OCI-LY7 (cell line): Measurements from ENCODE around the gene REST.

Experiments used
- EZH2phosphoT487 ChIP-seq: fragments of 200-600 bp; sonication (generic); IDR thresholded peaks from 2 replicates; pipeline ENCODE4 v1.6.1; 2018; ENCODE audit warnings: low read depth, borderline replicate concordance, mild to moderate bottlenecking, mixed run types, antibody characterized with exemption, low read length, moderate library complexity, mixed read lengths
- TF ChIP-seq, protein P1 (sequence below): fragments of 200-600 bp; sonication (generic); conservative IDR thresholded peaks from 2 replicates; pipeline ENCODE4 v1.5.1; 2014; ENCODE audit warnings: mild to moderate bottlenecking, antibody characterized with exemption, low read length, moderate library complexity, mixed read lengths

DNA sequence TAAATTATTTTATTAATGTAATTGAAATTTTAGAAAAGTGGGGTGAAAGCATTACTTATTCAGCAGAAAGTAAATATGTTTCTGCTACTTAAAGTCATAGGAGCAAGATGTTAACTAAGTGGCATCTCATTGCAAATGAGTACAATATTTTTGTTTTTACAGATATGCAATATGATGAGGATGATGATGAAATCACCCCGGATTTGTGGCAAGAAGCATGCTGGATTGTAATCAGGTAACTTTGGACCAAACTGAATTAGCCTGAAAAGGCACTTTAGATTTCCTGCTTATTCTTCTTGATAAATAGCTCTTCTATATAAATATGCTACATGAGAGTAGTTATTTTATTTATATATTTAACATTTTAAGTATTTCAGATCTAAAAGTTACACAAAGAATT lies 78.5 kb downstream of the REST start:
- TF ChIP-seq, protein P1, sequence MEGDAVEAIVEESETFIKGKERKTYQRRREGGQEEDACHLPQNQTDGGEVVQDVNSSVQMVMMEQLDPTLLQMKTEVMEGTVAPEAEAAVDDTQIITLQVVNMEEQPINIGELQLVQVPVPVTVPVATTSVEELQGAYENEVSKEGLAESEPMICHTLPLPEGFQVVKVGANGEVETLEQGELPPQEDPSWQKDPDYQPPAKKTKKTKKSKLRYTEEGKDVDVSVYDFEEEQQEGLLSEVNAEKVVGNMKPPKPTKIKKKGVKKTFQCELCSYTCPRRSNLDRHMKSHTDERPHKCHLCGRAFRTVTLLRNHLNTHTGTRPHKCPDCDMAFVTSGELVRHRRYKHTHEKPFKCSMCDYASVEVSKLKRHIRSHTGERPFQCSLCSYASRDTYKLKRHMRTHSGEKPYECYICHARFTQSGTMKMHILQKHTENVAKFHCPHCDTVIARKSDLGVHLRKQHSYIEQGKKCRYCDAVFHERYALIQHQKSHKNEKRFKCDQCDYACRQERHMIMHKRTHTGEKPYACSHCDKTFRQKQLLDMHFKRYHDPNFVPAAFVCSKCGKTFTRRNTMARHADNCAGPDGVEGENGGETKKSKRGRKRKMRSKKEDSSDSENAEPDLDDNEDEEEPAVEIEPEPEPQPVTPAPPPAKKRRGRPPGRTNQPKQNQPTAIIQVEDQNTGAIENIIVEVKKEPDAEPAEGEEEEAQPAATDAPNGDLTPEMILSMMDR = no peak
- no peak for TF ChIP-seq EZH2phosphoT487
